Fibroblast of skin of right quadriceps (primary cell): Measurements from ENCODE around the gene LZIC.
"Not testable (repeated sequence)": the region's sequence is repeated elsewhere in the genome, so short reads cannot be mapped to it uniquely, and the experiment has no call there.

Experiments used
- DNase-seq: peaks from one replicate; pipeline ENCODE4 v3.0.0-alpha.2; 2013

LZIC gene

DNA sequence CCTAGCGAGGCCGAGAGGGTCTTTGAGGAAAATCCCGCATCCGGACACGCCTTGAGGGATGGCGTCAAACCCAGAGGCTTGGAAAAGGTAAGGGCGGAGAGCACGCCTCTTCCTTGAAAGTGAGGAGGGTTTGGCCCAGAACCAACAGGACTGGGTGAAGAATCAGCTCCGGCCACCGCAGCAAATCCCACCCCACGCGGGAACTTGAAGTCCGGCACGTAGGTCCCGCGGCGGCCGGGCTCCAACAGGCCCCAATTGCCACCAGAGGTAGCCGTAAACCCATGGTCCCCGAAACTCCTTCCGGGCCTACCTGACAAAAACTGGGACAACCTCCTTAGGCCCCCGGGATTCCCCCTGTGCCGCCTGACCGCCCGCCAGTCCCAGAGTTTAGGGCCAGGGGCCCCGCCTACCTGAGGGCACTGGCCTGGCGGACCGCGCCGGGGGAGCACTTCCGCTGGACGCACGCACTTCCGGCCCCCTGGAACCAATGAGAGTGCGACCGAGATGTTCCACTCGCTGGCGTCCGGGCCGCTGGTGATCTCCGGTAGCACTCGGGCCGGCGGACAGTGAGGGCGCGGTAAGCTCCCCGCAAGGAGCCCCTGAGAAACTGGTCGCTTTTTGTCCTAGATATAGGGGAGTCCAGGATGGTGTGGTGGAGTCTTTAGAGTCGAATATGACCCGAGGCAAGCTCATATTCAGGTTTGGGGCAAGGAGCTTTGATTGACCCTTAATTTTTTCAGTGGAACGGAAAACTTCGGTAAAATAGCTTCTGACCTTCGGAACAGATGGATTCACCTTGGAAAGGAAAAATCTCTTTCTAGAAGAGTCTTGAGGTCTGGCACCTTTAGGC is at the start of gene LZIC, which contains the start of gene NMNAT1:
Gene LZIC, minus strand, starts transcription at position 453 of the 850 bp plus-strand sequence. CDS start 6,772 bp downstream, outside the sequence.
Gene NMNAT1, plus strand, starts transcription at position 537 of the 850 bp plus-strand sequence. CDS start 28,599 bp downstream, outside the sequence.
- DNase-seq = peak; percentile 92

DNA sequence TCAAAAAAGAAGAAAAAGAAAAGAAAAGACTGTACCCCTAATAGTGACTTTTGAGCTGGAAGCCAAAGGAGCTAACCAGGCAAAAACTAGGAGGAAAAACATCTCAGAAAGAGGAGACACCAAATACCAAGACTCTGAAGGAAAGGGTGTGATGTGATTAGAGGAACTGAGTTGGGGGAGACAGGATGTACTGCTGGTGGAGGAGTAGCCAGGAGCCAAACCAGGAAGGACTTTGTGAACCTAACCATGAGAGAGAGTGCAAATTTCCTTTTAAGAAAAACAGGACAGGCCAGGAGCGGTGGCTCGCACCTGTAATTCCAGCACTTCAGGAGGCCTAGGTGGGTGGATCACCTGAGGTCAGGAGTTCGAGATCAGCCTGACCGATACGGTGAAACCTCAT is 49.7 kb upstream of the LZIC start:
- DNase-seq = no peak

DNA sequence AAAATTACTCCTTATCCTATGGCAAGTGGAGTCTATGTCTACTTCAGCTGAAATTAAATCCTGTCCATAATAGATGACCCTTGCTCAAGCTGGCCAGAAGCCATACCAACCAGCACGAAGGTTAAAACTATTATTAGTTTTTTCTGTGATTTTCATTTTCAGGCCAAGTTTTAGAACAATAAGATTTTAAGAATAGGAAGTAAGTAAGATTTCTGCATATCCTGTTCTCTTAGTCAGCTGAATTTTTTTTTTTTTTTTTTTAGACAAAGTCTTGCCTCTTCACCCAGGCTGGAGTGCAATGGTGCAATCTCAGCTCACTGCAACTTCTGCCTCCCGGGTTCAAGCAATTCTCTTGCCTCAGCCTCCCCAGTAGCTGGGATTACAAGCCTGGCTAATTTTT is 47.8 kb upstream of the LZIC start:
- DNase-seq = no peak

DNA sequence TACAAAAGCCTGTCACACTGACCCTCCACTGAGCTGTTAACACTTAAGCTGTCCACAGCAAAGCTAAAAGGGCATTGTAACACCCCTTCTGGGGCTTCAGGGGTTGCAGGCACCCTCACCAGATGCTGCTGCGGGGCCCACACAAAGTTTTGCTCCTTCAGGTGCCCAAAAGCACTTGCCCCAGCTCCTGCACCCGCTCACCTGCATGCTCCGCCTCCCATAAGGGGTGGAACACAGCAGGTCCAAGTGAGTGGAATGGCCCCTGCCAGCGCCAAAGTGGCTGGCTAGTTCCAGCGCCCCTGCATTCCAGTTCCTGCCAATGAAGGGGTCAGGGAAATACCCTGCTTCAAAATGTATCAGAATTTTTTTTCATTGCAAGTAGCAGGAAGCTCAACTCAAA is 46.6 kb upstream of the LZIC start:
- DNase-seq = no peak

DNA sequence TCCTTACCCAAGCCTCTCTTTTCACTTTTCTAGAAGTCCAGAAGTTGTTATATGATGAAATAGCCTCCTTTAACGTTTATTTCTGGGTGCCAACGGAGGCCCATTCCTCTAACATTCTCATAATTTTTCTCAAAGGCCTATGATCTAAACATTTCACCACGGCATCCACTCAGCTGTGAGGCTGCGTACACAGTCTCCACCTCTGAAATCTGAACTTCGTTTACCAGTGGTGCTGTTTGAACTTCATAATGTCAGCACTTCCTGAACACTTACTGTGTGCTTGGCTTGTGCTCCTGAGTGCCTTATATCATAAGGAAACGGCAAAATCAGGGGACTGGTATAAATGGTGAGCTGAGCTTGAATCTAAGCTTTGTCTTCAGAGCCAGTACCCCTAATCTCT is 41.8 kb upstream of the LZIC start:
- DNase-seq = no peak

DNA sequence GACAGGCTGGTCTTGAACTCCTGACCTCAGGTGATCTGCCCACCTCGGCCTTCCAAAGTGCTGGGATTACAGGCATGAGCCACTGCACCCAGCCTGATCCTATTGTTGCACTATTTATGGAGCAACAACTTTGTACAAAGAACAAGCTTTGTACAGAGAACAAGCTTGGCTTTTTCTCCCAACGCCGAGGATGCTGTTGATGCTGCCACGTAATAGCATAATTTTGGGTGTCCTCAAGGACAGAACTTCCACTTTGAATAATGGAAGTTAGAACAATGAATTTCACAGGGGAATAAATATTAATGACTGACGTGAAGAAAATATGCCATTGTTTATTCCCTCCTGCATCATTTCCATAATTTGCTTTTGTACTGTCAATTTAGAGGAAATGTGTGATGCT is 41.1 kb upstream of the LZIC start:
- no peak for DNase-seq

DNA sequence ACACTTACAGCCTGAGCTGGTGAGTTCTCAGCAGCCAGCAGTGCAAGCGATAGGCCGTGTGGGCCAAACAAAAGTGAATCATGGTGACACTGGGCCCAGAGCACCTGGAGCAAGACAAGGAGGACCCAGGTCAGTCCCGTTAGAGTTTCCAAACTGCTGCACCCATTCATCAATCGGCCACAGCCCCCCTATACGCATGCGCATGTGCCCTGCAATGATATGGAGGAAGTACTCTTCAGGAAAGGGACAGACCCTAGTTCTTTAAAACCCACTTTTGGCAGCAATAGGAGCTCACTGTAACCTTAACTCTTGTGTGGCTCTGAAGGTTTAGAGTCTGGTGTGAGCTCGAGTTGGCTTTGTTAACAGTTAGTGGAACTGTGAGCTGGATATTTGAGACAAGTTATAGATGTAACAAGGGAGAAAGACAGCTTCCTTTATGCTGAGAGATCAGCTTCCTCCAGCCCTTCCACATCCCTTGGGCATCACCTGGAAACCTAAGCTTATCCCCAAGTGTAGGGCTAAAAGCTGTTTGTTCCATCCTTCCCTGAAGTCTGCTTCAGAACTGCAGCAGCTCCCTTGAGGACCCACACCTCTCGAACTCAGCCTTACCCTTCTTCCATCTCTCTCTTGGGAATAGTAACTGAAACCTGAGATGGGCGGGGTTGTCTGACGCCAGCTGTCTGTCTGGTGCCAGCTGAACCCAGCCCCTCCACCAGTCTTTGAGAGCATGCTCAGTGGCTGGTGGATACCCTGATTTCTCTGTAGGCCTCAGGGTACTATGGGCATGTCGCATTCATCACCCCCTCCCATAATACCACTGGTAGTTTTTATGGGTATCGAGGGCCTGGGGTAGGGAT is 17.7 kb upstream of the LZIC start:
- peak; percentile 16 for DNase-seq

DNA sequence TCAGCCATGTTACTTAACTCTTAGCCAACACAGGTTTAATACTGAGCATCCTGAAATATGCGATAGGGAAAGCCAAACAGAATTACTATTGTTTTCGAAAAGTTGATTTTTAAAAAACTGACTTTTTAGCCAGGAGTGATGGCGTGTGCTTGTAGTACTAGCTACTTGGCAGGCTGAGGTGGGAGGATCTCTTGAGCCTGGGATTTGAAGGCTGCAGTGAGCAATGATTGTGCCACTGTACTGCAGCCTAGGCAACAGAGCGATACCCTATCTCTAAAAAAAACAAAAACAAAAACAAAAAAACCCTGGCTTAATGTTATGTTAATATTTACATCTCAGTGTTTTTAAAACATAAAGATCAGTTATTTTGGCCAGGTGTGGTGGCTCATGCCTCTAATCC is 16.8 kb upstream of the LZIC start:
- DNase-seq = no peak

DNA sequence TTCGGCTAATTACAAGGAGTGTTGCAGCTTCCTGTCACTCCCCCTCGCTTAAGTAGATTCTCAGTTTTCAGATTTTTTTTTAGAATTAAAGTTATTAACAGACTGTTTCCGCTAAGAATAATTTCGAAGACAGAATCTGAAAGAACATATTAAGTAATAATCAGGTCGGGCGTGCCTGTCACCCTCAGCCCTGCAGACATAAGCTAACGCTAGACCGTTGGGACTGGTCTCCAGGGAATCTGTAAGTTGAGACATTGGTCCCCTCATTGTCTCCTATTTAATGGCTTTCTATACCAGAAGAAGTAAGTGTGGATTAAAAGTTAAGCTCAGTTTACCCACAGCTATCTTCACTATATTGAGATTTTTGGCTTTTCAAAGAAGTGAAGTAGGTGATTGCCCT is 14.5 kb upstream of the LZIC start:
- no peak for DNase-seq

DNA sequence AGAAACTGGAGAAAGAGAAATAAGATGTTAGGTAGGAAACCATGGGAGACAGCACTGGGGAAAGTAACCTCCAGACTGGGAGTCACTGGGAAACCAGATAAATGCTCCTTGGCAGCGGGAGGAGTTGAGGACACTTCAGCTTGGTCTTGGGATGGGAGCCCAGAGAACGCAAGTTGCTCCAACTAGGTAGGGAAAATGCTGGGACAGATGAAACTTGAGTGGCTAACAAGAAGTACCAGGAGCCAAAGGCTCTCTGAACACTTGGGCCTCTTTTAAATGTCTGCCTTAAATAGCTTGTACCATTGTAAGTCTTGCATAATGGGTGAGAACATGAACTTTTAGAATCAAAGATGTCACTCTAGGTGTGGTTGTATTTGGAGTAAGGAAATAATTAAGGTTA is 3.1 kb upstream of the LZIC start:
- DNase-seq = no peak

DNA sequence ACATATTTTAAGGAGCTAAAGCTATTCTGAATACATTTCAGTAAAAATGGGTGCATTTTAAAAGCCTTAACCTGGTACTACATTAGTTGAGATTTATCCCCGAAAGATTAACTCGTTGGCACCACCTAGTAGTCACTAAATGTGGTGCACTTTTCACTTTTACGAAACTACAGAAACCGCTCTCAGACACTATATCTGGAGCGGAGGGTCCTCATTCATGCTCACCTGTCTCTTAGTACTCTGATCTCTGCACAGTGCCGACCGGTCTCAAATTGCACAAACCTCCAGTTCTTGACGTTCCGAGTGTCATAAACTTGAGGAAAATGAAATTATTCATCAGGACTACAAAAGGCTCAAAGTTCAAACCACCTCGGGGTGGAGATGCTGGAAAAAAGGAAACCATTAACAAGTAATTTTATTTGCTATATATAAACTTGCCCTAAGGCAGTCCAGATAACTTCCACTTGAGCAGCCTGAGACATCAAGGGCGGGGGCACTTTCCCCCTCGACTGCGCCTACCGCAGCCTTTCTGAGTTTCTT is 722 bp downstream of the LZIC start:
- peak; percentile 64 for DNase-seq

DNA sequence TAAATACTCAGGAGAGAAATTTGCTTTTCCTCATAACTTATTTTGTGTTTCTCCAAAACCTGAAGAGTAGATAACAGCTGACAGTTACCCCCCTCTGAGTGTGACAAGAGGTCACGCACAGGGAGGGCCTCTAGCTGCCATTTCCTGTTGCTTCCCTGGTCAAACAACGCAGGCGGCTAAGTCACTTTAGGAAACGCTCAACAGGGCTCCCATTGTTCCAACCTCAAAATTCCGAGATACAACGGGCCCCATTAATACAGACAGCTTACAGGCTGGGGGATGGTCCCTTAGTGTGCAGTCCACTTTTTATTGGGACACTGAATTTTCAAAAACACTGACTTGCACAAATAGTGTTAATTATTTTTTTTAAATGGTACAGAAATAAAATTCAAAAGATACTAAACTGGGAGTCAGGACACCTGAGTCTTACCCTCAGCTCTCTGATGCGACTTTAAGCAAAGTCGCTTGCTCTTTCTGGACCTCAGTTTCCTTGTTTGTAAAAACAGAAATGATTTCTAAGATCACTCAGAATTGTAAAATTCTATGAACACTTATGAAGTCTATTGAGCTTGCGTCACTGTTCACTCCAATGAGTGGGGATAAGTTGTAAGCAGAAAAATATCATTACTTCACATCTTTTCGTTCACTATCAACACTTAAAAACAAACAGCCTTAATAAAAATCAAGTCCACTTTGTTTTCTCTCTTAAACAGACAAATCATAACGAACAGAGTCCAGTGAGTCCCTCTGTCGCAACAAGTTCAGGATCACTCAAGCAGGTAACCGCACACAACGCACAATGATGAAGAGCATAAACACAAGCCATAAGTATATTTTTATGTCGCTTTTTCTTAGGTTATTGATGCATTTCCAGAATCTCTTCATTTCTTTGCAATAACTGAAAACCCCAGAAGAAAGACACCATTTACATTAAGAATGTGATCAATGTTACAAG is 13.5 kb downstream of the LZIC start:
- DNase-seq = no peak

DNA sequence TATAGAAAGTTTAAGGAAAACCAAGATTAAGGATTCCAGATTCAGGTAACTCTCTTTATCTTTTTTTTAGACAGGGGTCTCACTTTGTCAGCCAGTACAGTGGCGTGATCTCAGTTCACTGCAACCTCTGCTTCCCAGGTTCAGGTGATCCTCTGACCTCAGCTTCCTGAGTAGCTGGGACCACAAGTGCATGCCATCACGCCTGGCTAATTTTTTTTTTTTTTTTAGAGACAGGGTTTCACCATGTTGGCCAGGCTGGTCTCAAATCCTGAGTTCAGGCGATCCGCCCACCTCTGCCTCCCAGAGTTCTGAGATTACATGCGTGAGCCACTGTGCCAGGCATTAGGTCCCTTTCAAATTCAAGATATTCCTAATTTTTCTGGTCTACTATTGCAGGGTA is 15.9 kb downstream of the LZIC start:
- no peak for DNase-seq

DNA sequence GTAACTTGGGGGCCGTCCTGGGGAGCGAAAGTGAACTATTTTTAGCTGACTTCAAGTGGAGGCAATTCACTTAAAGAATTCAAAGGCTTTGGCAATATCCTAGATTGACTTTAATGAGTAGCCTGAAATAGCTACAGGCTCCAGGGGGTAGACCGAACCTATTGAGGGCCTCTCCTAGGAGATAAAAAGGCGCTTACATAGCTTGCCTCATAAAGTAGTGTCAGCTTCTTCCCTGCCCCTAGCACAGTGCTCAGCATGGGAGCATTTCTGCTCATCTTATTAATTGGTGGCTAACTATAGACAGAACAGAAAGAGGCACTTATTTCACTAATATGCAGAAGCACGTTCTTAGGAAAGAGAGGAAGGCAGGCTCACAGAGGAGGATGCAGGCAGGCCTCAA is 20.8 kb downstream of the LZIC start:
- no peak for DNase-seq

DNA sequence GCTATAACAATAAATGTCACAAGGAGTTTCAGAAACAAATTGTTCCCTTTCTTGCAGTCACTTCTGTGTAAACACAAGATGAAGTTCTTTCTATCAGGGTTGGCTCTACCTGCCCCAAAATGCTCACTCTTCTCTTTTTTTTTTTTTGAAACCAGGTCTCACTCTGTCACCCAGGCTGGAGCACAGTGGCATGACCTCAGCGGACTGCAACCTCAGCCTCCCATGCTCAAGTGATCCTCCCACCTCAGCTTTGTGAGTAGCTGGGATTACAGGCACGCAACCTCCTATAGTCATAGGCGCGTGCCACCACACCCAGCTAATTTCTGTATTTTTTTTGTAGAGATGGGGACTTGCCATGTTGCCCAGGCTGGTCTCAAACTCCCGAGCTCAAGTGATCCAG is 22.6 kb downstream of the LZIC start:
- no peak for DNase-seq

DNA sequence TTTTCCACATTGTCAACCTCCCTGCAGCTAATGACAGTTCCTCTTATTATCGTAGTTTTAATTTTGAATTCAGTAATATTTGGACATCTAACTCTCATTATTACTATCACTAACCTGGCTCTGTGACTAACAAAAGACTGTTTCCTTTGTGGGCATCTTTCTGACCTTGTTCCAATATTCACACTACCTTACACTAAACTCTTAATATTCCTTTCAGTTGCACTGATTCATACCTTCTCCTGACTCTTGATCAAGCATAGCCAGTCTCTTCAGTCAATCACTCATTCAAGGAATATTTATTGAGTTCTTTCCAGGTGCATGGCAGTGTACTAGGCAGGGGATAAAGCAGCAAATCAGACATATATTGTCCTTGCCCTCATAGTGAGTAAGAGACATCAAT is 25.3 kb downstream of the LZIC start:
- no peak for DNase-seq

DNA sequence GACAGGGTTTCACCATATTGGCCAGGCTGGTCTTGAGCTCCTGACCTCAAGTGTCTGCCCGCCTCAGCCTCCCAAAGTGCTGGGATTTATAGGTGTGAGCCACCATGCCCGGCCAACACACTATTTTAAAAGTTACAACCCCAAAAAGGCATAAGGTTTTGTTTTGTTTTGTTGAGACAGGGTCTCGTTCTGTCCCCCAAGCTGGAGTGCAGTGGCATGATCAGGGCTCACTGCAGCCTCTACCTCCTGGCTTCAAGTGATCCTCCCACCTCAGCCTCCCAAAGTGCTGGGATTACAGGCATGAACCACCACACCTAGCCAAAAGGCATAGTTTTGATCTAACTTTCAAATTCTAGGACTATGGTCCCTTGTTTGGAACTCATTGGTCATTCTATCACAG is 25.7 kb downstream of the LZIC start:
- not testable (repeated sequence) for DNase-seq

DNA sequence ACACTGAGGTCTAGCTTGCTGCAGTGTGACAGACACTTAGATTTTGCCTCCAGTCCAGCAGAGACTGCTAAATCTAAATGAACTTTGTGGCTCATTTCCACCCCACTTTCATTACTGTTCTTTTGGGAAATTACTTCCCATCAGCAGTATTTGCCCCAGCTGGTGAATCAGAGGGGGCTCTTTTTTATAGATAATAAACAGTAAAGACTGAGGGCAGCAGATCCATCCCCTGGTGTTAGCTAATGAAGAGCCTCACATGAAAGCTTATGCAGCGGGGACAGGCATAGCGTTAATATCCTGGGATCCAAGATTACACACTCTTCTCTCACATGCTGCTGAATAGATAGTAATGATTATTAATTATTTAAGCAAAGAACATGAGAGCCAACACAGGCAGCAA is 26.7 kb downstream of the LZIC start:
- DNase-seq = no peak

DNA sequence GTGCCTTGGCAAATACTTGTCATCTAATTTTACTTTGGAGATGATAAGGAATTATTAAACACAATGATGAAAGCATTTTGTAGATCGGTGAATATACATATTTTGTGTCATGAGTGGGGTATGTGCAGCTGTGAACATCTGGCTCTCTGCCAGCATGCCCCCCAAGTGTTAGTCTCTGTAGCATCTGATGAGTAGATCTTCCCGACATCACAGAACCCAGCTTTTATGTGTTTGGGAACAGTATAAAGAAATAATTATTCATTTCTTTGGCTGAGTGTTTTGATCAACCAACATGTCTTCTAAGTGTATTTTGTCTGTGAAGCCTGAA is 28.6 kb downstream of the LZIC start:
- DNase-seq = no peak

DNA sequence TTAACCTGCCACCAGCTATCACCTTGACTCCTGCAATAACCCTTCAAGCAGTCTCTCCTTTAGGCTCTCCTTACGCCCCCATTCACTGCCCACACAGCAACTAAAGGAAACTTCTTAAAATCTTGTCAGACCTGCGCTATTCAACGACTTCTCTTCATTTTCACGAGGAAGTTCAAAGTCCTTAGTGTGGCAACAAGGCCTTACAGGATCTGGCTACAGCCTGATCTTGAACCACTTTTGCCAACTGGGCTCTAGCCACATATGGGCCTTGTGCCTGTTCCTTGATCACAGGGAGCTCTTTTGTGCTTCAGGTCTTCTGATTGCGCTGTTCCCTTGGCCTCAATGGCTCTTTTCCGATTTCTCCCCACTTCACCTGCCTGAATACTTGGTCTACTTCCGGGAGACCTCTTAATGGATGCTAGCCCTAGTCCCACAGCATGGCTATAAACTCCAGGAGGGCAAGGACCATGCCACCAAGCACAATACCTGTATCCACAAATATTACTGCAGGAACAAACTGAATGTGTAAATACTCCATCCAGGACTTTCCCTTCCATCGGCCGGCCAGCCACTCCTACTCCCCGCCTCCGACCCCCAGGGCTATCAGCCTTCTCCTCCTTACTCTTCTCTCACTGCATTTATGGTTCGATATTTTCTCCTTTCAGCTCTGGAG is 30.8 kb downstream of the LZIC start:
- DNase-seq = no peak

DNA sequence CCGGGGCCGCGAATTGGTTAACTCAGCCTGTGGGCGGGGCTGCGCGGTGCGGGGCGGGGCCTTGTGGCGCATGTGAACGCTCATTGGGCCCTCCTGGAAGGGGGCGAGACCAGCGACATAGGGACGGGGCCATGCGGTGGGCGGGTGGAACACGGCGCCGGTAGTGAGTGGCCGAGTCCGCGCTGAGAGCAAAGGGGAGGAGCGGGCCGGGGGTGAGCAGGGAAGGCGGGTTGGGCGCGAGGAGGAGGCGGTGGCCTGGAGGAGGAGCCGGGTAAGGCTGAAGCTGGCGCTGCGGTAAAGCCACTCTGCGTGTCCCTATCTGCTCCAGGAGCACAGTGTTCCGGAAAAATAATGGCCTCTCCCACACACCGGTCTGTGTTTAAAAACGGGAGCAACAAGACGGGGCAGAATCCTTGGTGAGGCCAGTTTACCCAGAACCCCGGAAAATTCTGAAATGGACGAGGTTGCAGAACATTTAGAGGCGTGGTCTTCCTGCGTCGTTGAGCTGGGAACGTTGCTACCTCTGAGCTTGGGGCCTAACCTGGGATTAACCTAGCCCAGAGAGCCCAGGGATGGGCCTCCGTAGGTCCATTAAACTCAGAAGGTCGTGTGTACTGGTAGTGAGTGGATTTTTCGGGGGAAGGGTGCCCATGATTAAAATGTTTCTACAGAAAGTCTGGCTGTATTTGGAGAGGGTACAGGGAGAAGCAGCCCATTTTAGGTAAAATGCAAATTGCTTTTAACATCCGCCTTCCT is 32.6 kb downstream of the LZIC start:
- DNase-seq = peak; percentile 99
